Measurements from ENCODE around the gene SMYD3.

SMYD3 gene

DNA sequence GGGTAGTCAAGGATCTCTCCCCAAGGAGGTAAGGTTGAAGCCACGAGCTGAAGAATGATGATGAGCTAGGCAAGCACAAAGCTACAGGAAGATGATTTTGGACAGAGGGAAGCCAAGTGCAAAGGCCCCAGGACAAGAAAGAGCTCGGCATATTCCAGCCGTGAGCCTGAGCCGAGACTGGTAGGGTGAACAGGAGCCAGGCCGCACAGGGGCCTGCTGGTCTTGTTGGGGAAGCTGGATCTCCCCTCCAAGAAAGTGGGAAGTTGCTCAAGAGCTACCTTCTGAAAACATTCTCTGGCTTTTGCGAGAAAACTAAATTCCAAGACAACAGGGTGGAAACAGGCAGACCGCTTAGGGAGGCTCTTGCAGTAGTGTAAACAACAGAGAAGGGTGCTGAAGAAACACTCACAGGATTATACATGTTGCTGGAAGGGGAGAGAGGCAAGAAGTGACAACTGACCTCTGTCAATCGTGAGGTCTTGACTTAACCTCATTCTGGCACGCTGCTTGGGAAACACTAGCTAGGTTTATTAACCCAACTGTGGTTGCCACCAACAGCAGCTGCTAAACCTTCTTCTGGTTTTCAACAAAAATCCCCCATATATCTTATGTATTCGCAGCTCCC, 625.2 kb downstream of the SMYD3 start:
- DNase-seq: no peak

DNA sequence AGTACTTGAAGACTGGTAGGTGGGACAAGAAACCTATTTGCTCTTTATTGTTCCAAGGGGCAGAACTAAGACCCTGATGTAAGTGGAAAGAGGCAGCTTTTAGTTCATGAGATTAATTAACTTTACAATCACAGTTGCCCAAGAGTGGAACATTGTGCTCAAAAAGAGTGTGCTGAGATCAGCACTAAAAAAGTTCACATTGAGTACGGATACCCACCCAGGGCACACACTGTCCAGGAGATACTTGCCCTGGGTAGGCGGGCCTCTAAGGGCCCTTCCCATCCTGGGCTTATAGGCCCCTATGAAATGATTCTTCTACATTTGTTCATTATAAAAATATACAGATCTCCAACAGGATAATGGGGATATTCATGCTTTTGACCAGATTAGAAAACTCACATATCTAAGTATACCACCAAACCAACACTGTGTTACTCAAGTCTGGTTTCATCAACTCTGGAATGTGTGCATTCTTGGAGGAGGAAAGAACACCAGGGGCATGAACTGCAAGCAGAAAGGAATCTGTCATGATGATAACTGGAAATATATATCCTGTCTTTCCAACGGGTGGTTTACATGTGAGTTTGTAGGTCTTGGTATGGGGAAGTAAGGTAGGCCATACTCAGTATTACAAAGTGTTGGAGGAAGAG, 626.2 kb downstream of the SMYD3 start:
- no peak for DNase-seq

DNA sequence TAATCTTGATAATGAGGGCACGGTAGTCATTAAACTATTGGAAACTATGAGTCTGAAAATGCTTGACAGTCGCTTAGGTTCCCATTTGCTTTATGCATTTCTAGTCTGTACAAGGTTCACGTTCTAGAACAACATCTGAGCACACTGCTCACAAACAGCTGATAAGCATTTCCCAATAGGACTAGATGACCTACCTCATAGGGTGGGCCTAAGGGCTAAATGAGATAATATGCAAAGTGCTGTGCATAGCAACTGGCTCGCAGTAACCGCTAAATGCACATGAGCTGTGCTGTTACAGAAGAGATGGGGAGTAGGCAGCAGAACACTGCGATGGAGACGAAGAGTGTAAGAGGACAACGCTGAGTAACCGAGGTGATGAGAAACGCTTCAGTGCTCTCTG, 628.0 kb downstream of the SMYD3 start:
- no peak for DNase-seq

DNA sequence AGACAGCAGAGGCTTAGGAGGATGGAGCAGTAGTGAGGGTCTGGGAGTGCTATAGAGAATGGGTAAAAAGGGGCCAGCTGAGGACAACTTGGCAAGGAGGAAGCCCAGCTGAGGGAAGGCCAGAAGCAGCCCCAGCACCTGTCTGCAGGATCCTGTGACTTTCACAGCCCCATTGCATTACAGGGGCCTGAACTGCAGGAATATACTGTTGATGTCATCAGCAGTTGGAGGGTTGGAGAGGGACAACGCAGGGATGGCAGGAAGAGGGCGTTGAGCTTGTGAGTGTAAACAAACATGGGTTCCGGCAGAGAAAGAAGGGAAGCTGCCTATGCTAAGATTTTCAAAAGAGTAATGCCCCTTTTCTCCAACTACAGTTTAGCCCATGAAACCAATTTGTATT, 628.5 kb downstream of the SMYD3 start:
- no peak for DNase-seq

DNA sequence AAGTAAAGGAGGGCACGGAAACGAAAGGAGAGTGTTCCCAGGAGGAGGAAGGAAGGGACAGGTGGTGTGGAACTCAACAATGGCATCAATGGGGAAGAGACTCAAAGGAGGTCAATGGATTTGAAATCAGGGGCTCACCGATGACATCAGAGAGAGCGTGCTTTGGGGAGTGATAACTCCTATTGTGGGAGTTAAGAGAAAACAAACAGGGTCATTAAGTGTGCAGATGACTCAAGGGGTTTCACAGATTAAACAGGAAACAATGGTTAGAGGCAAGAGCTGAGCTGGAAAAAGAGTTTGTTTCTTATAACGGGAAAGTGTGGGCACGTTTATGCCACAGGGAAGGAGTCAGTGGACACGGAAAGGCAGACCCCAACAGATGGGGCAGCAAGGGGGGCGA, 629.1 kb downstream of the SMYD3 start:
- no peak for DNase-seq

DNA sequence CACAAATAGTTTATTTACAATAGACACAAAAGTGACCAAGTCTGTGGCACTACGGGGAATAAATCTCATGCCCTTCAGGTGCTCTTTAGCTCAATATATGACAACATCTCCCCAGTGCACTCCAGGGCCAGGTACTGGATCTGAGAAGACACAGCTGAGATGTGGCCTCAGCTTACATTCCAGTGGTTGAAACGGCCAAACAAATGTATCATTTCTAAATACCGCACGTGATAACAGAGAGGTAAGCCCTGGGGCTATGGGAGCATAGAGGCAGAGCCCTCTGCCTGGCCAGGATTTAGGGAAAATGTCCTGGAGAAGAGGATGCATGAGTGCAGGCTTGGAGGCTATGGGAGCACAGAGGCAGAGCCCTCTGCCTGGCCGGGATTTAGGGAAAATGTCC, 630.5 kb downstream of the SMYD3 start:
- no peak for DNase-seq

DNA sequence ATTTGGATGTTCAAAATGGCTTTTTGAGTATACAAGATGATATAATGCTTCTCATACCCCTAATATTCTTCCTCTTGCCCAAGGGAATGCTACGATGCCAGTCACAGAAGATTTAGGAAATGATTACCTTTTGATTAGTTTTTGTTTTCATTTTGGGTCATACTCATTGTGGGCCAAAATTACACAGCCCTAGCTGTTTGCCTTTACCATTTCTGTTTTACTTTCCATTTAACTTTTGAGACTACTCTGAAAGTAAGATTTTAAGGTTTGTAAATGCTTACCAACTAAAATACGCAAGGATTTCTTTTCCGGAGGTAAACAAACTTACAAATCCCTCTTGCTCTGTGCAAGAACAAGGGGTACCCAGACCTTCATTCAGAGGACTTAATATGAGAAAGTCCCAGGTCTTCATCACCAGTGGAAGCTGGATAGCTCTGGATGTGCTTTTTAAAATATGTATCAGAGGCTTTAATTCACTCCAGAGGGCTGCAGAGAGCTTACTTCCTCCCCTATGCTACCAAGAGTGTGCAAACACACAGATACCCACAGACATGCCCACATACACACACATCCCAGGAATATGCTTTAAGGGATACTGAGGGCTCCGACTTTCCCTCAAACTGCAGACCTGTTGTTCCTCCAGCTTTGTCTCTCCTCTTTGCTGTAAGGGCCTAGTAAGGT, 631.4 kb downstream of the SMYD3 start:
- DNase-seq: no peak

DNA sequence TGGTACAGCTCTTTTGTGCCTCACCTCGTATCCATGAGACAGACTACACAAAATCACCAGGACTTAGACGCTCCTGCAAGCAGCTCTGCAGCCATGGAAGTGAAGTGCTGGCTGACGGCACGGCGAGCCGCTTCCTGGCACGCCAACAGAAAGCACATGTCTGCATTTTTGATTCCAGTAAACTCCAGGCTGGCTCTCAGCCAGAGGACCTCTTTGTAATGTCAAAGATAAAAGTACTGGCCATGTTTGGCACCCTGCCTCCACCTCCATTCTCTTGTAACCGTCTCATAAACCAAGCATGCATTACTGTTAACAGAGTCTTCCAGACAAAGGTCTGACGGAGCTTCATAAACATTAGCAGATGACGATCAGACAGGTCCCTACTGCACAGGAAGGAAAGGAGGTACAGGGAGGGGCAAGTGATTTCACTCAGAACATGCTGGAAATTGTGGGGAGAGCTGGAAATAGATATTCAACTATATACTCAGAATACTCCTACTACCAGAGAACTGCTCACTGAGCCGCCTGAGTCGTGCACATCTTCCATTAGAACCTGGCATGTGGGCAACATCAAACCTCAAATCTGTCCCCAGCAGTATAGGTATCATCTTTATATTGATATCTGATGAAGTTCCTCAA, 632.0 kb downstream of the SMYD3 start:
- DNase-seq: no peak

DNA sequence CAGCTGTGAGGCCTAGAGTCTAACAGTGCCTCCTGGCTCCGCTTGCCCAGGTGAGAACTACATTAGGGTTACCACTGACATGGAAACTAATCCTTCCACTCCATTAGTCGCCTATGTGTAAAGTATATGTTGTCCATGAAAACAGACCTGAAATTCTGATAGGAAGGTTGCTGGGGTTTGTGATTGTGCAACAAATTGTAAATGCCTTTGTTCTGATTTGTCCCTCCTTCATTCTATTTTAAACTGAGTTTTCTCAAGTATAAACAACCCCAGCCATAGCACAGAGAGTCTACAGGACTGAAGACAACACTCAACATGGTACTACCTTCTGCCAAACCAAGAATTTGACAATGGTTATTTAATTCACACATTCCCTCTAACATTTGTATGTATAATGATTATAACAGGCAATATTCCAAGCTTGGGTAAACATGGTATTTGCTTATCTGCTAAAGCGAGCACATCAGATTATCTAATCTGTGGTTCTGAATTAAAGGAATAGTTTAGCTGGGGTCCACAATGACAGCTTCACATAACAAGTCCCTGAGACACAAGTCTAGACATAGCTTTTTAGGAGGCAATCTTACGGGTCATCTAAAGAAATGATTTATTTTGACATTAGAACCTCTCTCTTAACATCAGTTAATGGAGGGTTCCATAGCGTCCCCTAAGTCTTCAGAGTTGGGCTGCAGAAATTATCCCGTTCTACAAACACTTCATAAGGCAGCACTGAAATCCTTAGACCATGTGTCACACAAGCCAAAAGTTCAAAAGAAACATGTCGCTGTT, 633.0 kb downstream of the SMYD3 start:
- DNase-seq: no peak

DNA sequence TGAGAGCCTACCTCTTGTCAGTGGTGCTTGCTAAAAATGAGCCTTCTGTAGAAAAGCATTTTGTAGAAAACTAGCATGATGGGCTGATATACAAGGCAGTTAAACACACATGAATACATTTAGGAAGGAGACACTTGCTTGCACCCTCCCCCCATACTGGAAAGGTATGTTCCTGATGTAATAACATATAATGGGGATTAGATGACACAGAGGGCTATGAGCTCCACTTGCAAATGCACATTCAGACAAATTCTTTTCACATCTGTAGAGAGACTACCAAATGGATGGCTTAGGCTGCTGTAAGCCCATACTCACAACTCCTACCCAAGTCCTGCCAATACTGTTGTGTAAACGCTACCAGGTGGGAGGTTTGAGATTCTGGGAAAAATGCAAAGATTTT, 634.0 kb downstream of the SMYD3 start:
- DNase-seq: no peak

DNA sequence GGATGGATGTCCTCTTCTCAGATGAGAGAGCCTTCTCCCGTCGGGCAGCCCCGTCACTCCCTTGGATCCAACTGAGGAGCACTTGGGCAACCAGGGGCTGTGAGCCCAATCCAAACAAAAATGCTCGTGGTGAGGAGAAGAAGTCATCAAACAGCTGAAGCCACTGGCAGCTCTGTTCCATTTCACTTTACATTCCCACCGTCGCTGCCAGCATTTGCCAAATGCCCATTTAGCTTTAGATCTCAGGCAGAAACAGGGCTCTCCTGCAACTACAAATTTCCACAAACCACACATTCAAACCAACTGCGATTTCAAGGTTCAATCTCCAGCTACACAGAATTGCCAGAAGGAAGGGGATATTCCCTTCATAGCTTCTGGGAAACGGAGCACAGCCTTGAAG, 634.6 kb downstream of the SMYD3 start:
- DNase-seq: no peak

DNA sequence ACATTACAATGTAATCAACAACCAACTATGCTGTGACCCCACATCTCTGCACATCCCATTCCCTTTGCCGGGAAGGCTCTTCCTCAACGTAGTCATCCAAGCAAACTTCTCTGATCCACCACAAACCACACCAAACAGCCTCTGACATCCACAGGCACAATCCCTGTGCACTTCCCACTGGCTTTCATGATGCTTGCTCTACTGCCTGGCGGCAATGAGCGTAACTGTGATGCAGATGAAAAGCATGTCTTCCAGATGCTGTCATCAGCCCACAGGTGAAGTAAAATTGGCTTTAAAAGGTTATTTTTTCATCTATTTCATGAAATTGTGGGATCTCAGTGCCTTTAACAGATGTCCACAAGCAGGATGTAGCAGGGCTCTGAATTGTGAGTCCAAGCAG, 635.2 kb downstream of the SMYD3 start:
- DNase-seq: no peak

DNA sequence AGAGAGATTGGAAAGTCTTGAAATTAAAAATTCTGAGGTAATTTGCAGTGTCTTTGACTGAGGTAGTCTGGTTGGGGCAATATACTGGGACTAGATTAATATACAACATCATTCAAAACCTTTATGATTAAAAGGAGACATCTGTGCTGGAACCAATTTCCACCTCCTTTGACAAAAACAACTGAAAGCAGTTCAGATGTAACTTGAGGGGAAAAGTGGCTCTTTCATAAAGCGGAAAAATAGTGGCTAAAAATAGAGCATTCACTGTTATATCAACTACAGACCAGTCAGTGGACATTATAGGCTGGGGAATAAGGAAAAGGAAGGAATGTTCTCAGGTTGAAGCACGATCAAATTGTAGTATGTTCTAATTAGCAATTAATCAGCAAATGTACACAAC, 635.9 kb downstream of the SMYD3 start:
- DNase-seq: no peak

DNA sequence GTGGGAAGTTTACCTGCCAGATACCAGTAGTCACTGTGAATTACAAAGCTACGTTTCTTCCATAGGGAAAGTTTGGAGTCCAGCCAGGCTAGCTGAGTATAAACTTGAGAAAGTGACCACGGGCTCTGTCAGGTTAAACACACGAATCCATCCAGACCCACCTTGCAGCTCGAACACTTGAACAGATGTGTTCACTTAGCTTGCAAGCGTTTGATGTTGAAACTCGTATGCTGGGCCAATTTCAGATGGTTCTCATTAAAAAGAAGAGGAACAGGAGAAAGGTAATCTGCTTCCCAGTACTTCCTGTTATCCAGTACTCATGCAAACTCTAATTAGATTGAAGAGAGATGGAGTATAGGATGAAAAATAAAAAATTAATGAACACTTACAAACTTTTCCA, 636.4 kb downstream of the SMYD3 start:
- DNase-seq: no peak

DNA sequence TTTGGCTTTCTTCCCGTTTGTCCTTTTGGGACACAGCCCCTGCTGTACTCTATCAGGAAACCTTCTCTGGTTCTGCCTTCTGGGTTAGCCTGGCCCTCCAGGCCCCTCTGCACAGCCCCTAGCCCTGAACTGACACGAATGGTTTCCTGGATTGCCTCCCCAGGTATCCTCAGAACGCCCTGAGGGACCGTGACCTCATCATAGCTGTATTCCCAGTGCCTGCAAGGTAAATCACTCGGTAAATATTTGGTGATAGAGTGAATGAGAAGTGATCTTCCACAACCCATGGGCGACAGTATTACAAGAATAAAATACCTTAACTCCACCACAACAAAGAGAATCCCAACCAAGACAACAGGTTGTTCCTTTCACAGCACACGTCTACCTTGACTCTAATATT, 637.2 kb downstream of the SMYD3 start:
- DNase-seq: no peak

DNA sequence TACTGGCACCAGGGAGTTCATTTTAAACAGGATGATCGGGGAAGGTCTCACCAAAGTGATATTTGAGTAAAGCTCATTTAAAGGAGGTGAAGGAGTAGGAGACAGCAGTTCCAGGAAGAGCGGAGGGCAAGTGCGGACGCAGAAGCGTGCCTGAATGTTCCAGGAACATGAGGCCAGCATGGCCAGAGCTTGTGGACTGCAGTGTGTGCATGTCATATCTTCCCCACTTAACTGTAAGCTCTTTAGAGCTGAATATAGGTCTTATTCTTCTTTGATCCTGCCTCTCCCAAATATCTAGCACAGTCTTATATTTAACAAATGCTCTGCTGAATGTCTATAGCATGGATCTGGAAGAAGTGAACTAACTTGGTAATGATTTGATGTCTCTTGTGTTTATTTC, 639.3 kb downstream of the SMYD3 start:
- no peak for DNase-seq

DNA sequence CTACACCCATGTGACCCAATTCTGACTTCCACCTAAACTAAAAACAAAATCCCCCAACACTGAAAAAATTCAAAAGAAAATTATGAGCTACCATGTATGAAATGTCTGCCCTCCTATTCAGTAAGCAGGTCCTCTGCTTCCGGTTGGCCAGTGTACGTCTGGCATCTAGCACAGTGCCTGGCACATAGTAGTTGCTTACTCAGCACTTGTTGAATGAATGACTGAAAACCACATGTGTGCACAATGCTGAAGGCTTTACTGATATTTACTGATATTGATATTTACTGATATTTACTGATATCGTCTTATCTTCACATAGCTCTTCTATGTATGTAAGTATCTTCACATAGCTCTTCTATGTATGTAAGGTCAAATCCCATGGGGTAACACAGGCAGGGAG, 642.2 kb downstream of the SMYD3 start:
- no peak for DNase-seq

DNA sequence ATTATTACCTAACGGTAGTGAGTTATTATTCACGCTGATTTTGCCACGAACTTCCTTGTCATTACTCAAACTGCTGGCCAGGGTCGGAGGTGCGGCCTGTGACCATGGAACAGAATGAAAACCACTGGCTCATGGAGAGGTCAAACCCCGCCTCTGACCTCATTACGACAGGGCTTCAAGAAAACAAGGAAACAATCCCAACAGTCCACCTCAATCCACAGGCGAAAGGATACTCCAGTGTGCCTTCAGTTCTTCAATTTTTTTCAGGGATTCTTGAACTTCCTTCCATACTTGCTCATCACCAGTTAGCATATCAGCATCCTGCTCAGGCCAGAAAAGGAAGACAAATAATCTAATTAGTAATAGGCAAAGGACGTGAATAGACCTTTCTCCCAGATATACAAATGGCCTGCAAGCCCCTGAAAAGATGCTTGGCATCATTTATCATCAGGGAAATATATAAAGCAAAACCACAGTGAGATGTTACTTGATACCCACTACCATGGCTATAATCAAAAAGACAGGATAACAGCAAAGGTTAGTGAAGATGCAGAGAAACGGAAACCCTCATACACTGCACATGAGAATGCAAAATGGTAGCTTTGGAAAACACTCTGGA, 643.4 kb downstream of the SMYD3 start:
- DNase-seq: no peak

DNA sequence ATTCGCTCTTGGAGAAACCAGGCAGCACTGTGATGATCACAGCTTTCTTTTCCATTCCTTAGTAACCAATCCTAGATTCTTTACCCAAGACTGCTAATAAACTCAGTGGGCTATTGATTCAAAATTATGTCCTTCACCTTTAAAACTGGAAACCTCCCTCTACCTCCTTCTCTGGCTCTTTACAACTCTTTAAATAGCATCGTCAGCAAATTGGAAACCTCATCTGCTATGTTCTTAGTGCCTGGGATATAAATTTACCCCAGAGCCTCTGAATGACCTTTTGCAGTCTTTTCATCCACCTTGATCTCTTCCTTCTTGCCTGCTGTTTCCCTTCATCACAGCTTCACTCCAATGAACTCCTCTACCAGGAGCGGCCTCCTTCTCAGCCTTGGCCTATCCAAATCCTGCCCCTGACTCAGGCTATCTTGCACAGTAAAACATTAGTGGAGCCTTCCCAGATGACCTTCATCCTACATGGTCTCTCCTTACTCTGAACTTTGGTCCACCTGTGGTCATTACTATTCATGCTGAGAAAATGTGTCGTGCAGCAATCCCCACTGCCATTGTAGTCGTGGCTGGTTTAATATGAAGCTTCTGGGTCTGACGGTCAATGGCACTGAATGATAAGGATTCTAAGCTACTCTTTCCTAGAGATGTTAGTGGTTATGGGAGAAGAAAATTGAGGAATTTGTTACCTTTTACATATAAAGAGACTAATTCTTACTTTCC, 644.1 kb downstream of the SMYD3 start:
- DNase-seq: no peak

DNA sequence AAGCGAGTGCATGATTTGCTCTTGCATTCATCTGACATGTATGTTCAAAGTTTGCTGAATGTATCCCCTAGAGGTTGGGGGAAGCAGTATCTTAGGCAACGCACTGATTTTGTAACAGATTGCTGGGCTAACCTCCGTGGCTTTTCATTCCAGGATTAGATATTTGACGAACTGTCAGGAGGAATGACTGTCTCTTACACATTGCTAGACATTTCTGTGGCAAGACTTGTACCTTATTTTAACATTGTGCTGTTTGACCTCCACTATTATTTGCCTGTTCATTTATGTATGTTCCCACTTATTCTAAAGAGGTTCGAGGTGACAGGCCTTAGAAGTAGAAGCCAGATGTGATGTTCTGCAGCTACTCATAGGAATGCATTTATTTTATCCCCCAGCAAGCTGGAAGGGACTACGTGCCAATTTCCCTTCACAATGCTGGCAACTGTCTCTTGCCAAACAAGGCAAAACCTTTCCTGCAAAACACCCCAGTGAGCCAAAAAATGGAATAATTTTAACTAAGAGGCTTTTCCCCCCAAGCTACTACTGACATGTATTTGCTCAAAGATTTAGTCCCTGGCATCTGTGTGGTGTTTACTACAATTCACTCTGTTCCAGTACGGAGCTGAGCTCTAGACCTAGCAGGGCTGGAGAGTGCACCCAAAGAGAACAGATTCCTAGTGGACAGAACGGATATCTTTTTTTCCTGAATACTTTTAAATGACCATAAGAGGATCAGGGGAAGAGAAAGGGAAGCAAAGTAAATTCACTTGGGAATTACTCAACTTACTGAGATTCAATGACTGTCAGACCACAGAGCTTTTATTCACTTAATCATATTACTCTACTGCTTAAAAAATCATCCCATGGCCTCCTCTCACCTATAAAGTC, 646.2 kb downstream of the SMYD3 start:
- DNase-seq: no peak
